NB4 (cell line): ENCODE data around the gene LMNTD2.

Experiments
- DNase-seq: peaks from one replicate; pipeline ENCODE4 v3.0.0; 2010; ENCODE audit warnings: low read depth
- H3K4me3 ChIP-seq: one replicate; pipeline ENCODE4 v1.5.1; 2011; ENCODE audit warnings: mild to moderate bottlenecking, low read depth, low read length, moderate library complexity
- CTCF ChIP-seq: IDR thresholded peaks from one replicate; pipeline ENCODE4 v1.5.1; 2012; ENCODE audit warnings: low read depth, low read length
- MAX ChIP-seq: IDR thresholded peaks from 2 replicates; pipeline ENCODE4 v1.6.1; 2011; ENCODE audit warnings: low read depth, low read length
- MYC ChIP-seq: IDR thresholded peaks from 2 replicates; pipeline ENCODE4 v1.6.1; 2011; ENCODE audit warnings: low read depth, low read length
- POLR2A ChIP-seq: IDR thresholded peaks from 2 replicates; pipeline ENCODE4 v1.6.1; 2011; ENCODE audit warnings: mild to moderate bottlenecking; ENCODE audit not compliant: insufficient read length; ENCODE audit errors: extremely low read depth

Gene LMNTD2

DNA sequence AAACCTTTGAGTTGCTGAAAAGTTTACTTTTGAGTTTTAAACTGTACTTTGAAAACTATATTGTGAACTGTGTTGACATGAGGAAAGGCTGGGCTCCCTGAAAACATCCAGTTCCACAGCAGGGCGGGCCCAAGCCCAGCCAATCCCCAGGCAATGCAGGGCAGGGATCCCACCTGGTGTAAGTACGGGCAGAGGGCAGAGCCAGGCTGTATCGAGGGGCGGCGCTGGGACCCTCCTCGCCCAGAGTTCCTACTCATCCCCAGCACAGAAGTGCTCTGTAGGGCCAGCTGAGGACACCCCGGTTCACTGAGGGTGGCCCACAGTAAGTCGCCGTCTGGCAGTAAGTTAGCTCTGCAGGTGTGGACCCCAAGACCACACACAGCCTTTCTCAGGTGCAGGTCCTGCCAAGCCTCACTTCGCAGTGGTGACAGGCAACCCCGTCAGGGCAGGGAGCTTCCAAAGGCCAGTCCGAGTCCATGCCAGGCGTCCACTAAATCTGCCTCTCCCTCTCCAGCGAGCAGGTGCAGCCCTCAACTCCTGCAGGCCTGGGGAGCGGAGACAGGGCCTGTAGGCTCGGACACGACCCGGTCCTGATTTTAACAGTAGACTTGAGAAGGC, 6.6 kb upstream of the LMNTD2 start:
- no peak for TF ChIP-seq CTCF
- no peak for TF ChIP-seq MYC
- no peak for TF ChIP-seq MAX
- no peak for TF ChIP-seq POLR2A
- DNase-seq = no peak
- peak overlapping the region; percentile 49 for H3K4me3 ChIP-seq

DNA sequence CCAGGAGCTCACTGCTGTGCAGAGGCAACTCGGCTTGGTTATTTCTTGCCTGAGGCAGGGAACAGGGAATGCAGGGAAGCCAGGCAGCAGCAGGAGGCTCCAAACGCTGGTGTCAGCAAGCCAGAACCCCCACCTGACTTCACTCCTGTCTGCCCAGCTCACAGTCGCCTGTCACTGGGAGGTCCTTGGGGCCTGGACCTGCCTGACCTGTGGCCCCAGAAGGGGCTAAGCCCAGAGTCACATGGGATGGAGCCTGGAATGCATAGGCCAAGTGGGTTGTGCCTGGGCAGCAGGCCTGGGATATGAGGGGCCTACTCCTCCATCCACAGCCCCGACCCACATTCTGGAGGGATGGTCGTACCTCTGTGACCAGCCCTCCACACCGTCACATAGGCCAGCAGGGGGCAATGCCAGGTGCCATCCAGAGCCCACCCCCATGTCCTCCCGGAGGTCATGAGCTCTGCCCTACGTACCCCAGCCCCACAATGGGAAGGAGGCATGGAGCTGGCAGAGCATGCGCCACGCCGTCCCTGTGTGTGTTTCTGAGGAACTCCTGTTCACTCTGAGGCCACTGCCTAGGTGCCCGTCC, 5.5 kb upstream of the LMNTD2 start:
- H3K4me3 ChIP-seq = no peak overlapping the region
- TF ChIP-seq POLR2A (no peak), CTCF (no peak), MYC (no peak), MAX (no peak)
- no peak for DNase-seq

DNA sequence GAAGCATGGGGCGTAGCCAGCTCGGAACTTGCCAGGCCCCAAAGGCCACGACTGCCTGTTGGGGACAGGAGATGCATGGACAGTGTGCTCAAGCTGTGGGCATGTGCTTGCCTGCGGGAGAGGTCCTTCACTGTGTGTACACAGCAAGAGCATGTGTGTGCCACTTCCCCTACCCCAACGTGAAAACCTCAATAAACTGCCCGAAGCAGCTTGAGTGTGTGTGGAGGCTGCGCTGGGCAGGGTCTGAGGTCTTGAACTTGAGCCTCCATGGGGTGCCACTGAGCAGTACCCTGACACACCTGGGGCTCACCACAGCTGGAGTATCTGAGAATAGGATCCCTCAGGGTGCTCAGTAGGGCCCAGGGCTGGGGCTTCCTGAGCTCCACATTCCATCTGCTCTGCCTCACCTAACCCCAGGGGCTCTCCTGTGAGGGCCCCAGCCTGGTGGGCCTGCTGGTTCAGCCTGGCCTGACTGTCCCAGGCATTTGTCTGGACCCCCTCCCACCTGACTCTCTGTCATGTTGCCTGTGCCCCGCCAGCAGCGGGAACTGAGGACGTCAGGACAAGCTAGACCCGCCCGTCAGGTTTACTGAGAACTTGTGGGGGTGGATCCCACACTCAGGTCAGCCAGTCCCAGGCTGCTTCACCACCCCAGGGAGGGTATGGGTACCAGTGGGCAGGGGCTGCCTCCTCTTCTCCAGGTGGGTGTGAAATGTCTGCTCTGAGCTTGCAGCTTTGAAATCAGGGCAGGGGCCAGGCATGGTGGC, 3.5 kb upstream of the LMNTD2 start:
- DNase-seq = no peak
- H3K4me3 ChIP-seq = no peak overlapping the region
- TF ChIP-seq POLR2A (no peak), CTCF (no peak), MYC (no peak), MAX (no peak)

DNA sequence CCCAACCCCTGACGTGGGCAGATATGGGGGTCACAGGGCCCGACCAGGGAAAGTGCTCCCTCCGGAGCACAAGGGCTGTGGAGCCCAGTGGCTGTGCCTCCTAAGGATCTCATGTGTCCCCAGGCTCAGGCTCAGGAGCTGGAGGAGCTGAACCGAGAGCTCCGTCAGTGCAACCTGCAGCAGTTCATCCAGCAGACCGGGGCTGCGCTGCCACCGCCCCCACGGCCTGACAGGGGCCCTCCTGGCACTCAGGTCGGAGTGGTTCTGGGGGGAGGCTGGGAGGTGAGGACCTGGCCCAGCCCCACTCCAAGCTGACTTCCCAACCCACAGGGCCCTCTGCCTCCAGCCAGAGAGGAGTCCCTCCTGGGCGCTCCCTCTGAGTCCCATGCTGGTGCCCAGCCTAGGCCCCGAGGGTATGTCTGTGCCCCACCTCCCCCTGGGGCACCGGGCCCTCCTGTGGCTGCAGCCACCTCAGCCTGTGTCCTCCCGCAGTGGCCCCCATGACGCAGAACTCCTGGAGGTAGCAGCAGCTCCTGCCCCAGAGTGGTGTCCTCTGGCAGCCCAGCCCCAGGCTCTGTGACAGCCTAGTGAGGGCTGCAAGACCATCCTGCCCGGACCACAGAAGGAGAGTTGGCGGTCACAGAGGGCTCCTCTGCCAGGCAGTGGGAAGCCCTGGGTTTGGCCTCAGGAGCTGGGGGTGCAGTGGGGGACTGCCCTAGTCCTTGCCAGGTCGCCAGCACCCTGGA, 2.7 kb upstream of the LMNTD2 start:
- no peak for DNase-seq
- no peak overlapping the region for H3K4me3 ChIP-seq
- TF ChIP-seq POLR2A = no peak
- no peak for TF ChIP-seq MYC
- no peak for TF ChIP-seq MAX
- TF ChIP-seq CTCF = no peak

DNA sequence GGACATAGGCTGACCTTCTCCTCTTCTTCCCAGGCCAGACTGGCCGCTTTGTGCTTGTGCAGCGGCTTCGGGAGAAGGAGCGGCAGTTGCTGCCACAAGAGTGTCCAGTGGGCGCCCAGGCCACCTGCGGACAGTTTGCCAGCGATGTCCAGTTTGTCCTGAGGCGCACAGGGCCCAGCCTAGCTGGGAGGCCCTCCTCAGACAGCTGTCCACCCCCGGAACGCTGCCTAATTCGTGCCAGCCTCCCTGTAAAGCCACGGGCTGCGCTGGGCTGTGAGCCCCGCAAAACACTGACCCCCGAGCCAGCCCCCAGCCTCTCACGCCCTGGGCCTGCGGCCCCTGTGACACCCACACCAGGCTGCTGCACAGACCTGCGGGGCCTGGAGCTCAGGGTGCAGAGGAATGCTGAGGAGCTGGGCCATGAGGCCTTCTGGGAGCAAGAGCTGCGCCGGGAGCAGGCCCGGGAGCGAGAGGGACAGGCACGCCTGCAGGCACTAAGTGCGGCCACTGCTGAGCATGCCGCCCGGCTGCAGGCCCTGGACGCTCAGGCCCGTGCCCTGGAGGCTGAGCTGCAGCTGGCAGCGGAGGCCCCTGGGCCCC, 1.6 kb upstream of the LMNTD2 start:
- no peak for TF ChIP-seq MAX
- TF ChIP-seq POLR2A = no peak
- no peak for TF ChIP-seq CTCF
- no peak for TF ChIP-seq MYC
- no peak overlapping the region for H3K4me3 ChIP-seq
- no peak for DNase-seq
